M059J (cell line): Measurements from ENCODE around the gene RFWD3. TPM values are rescaled to one million over a fixed set of nuclear protein-coding genes. Genes with fewer than 3 reads are reported as not detected.

Experiments
- DNase-seq: peaks from one replicate; pipeline ENCODE4 v3.0.0-alpha.2; 2012; ENCODE audit warnings: low read depth
- total RNA-seq: library from RNA; depleted of rRNA; stranded (reverse); fragments of >200 nt; shearing (Covaris generic); gene quantifications from 2 replicates; pipeline ENCODE4 v1.2.3, GENCODE V29; 2014; rRNA removed

RFWD3 gene
- total RNA-seq, 1 experiment from 2014 or later = 68.9 TPM

- DNase-seq = no peak
Measured at GRCh38 chr16:74582970-74583369, 83.7 kb downstream of the RFWD3 start.

GRCh38 chr16:74580833-74581232 lies 85.8 kb downstream of the RFWD3 start:
- DNase-seq = no peak

- DNase-seq = no peak
Measured at GRCh38 chr16:74578838-74579237, 87.8 kb downstream of the RFWD3 start.

DNA sequence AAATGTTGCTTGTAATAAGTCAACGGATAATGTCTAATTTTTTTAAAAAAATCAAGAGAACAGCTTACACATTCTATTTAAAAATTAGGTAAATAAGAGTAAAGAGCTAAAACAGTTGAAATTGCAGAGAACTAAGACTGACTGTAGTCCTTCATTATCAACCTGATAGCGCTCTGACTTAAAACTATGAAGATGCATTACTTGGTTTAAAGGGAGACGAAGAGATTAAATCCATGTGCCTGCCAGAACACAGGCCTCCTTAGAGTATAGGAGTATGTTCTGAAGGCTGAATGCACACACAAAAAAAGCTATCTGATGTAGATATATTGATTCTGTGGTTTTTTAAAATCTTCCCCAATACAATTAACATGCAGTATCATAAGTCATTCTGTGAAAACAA lies 88.2 kb downstream of the RFWD3 start:
- no peak for DNase-seq

DNA sequence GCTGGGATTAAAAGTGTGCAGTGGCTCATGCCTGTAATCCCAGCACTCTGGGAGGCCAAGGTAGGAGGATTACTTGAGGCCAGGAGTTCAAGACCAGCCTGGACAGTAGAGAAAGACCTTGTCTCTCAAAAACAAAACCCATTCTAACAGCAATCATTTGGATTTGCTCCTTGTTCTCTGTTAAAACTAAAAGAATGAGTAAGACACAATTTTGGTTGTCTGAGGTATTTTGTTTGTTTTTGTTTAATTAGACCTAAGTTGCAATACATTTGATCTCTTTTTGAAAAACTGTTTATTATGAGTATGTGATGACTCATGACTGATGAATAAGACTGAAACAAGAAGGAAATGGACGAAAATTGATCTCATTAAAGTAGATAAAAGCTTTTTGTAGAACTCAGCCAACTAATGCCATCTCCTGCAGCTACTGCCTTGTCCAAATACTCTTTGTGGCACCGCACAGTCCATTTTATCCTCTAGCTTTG lies 88.8 kb downstream of the RFWD3 start:
- peak; percentile 92 for DNase-seq

DNA sequence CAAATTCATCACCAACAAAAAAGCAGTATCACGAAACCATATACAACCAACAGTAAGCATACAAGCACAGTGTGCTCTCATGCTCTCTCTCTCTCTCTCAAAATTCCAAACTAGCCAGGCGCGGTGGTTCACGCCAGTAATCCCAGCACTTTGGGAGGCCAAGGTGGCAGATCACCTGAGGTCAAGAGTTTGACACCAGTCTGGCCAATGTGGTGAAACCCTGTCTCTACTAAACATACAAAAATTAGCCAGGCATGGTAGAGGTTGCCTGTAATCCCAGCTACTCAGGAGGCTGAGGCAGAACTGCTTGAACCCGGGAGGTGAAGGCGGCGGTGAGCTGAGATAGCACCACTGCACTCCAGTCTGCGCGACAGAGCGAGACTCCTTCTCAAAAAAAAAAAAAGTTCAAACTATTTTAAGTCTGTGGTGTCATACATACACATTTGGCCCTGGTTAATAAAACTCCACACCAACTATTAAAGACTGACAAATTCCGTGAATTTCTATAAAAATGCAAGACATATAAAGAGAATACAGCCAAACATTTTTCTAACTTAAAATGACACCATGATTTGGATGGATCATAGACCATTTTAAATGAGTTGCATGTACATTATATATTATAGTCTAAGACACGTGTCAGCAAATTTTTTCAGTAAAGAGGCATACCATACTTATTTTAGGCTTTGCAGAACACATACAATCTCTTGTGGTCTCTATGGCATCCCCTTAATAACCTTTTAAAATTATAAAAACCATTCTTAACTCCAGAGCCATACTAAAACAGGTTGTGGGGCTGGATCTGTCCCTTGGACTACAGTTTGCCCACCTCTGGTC lies 90.7 kb downstream of the RFWD3 start:
- no peak for DNase-seq

GRCh38 chr16:74575175-74575806 lies 91.4 kb downstream of the RFWD3 start:
- no peak for DNase-seq

GRCh38 chr16:74574146-74574545 lies 92.5 kb downstream of the RFWD3 start:
- no peak for DNase-seq

GRCh38 chr16:74573622-74574021 lies 93.1 kb downstream of the RFWD3 start:
- DNase-seq = no peak

Other genes with a start within 250 kb of the RFWD3 start
- 0.44 TPM in 1 of 2 replicates, not detected in the other for gene CLEC18B, start 245.4 kb downstream of the RFWD3 start, total RNA-seq
- 61.7 and 113 TPM in 2 replicates for gene GLG1, start 59.8 kb downstream of the RFWD3 start, total RNA-seq
- 14.4 and 25.1 TPM in 2 replicates for gene MLKL, start 34.0 kb upstream of the RFWD3 start, total RNA-seq
- not detected in 2 replicates for gene FA2H, start 107.9 kb upstream of the RFWD3 start, total RNA-seq